ENCODE data around the gene SPTBN1. TPM values are rescaled to one million over a fixed set of nuclear protein-coding genes. Genes with fewer than 3 reads are reported as not detected.
"Not testable (repeated sequence)": the region's sequence is repeated elsewhere in the genome, so short reads cannot be mapped to it uniquely, and the experiment has no call there.

The SPTBN1 gene
- total RNA-seq, 2 experiments from 2014 or later, result 103 to 107 TPM

- H3K36me3 Mint-ChIP-seq (ENCODE audit: low read depth), result no peaks in the 10 kb centered on the region
- CTCF ChIA-PET, result no interaction called here
- H3K4me3 Mint-ChIP-seq, result no peak overlapping the region
- H3K4me1 Mint-ChIP-seq (ENCODE audit: low read depth), result no peaks in the 10 kb centered on the region
- H3K9me3 Mint-ChIP-seq, result peaks cover 2% of the 10 kb centered on the region
- intact Hi-C loops (cut with micrococcal nuclease), result no loop called here
- no peak for DNase-seq
- no peak overlapping the region for H3K27ac Mint-ChIP-seq
- H3K27me3 Mint-ChIP-seq (ENCODE audit: low read depth), result peaks cover 3% of the 10 kb centered on the region
Observed at GRCh38 chr2:54479424-54479823, 23.3 kb downstream of the SPTBN1 start.

GRCh38 chr2:54480025-54480424, 23.9 kb downstream of the SPTBN1 start:
- intact Hi-C loops (cut with micrococcal nuclease), result no loop called here
- no peak for DNase-seq
- Mint-ChIP-seq H3K4me1 (ENCODE audit: low read depth) (no peaks in the 10 kb centered on the region), H3K27ac (no peak overlapping the region), H3K36me3 (ENCODE audit: low read depth) (no peaks in the 10 kb centered on the region), H3K4me3 (no peak overlapping the region), H3K9me3 (peaks cover 6% of the 10 kb centered on the region), H3K27me3 (ENCODE audit: low read depth) (peaks cover 3% of the 10 kb centered on the region)
- CTCF ChIA-PET, result interaction anchor here (1.6 kb wide), 1 partner anchor 10 kb away, joined by 3 read pairs; no protein-coding TSS in a partner anchor

DNA sequence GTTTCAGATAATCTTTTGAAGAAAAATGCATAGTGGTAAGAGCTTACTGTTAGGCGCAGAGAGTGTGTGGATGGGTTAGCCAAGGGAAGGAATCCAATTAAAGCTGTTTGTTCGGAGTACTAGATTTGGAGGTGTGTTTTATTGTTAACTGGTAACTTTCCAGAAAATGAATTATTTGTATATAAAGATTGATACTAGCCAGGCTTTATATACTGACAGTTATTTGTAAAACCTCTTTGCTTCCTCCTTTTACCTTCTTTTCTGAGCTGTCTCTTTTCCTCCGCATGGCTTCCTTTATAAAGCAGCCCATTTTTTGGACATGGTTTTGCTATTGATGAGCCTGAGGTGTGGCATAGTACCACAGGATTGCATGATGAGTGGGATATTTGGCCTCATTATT, 25.6 kb downstream of the SPTBN1 start:
- no peak overlapping the region for H3K27ac Mint-ChIP-seq
- H3K36me3 Mint-ChIP-seq (ENCODE audit: low read depth), result no peaks in the 10 kb centered on the region
- CTCF ChIA-PET, result interaction anchor here (1.6 kb wide), 1 partner anchor 8 kb away, joined by 3 read pairs; no protein-coding TSS in a partner anchor
- H3K4me3 Mint-ChIP-seq, result no peak overlapping the region
- no peaks in the 10 kb centered on the region for H3K4me1 Mint-ChIP-seq (ENCODE audit: low read depth)
- peaks cover 3% of the 10 kb centered on the region for H3K27me3 Mint-ChIP-seq (ENCODE audit: low read depth)
- H3K9me3 Mint-ChIP-seq, result peaks cover 8% of the 10 kb centered on the region
- no peak for DNase-seq
- intact Hi-C loops (cut with micrococcal nuclease), result no loop called here

DNA sequence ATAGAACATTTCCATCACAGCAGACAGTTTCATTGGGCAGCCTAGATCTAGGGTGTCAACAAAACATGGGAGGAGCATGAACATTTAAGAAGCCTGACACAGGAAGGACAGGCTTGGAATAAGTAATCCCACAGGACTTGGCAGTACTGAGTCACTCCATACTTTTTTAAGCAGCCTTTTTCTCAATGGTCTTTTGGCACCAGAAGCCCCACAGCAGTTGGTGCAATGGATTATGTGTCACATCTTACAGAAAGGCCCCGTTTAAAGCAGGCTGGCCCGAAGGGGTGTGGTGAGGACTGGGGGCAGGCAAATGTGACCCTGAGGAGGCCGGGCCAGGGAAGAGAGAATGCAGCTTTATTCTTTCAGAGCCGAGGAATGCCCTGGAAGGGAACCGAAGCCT, 26.6 kb downstream of the SPTBN1 start:
- Mint-ChIP-seq H3K4me1 (ENCODE audit: low read depth) (no peaks in the 10 kb centered on the region), H3K4me3 (no peak overlapping the region), H3K27me3 (ENCODE audit: low read depth) (peaks cover 3% of the 10 kb centered on the region), H3K27ac (no peak overlapping the region), H3K36me3 (ENCODE audit: low read depth) (no peaks in the 10 kb centered on the region), H3K9me3 (peaks cover 8% of the 10 kb centered on the region)
- CTCF ChIA-PET, result no interaction called here
- intact Hi-C loops (cut with micrococcal nuclease), result no loop called here
- no peak for DNase-seq

DNA sequence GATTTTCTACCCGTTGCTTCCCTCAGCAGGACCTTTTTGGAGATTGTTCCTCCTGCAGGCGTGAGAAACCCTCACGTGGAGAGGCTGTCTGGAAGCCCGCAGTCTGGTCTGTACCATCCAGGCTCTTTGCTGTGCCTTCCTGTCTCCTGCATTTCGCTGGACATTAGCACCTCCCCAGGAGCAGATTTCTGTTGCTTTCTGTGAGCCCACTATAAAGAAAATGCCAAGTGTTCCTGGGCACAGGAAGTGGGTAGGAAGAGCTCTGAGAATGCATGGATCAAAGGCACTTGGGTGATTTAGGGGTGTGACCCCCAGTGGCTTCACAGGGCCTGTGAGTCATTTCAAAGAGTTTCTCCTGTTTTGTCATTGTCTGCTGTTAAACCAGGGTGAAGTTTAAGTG, 27.3 kb downstream of the SPTBN1 start:
- intact Hi-C loops (cut with micrococcal nuclease), result no loop called here
- H3K27ac Mint-ChIP-seq, result no peak overlapping the region
- CTCF ChIA-PET, result interaction anchor here (1.4 kb wide), 1 partner anchor 19 kb away, joined by 4 read pairs; no protein-coding TSS in a partner anchor

GRCh38 chr2:54485756-54486155, 29.6 kb downstream of the SPTBN1 start:
- DNase-seq; H3K27ac Mint-ChIP-seq; H3K27me3 Mint-ChIP-seq (ENCODE audit: low read depth); H3K4me1 Mint-ChIP-seq (ENCODE audit: low read depth); H3K4me3 Mint-ChIP-seq; H3K9me3 Mint-ChIP-seq; H3K36me3 Mint-ChIP-seq (ENCODE audit: low read depth); CTCF ChIA-PET; intact Hi-C loops (cut with micrococcal nuclease): not testable (repeated sequence)

More for the DNA sequence above, 27.3 kb downstream of the SPTBN1 start:
- Mint-ChIP-seq H3K36me3 (ENCODE audit: low read depth) (no peaks in the 10 kb centered on the region), H3K27me3 (ENCODE audit: low read depth) (no peaks in the 10 kb centered on the region), H3K9me3 (peaks cover 8% of the 10 kb centered on the region), H3K4me1 (ENCODE audit: low read depth) (no peaks in the 10 kb centered on the region), H3K4me3 (no peak overlapping the region)
- no peak for DNase-seq

GRCh38 chr2:54486766-54487165, 30.6 kb downstream of the SPTBN1 start:
- Mint-ChIP-seq H3K36me3 (ENCODE audit: low read depth) (no peaks in the 10 kb centered on the region), H3K9me3 (peaks cover 7% of the 10 kb centered on the region), H3K27me3 (ENCODE audit: low read depth) (peaks cover 4% of the 10 kb centered on the region), H3K4me1 (ENCODE audit: low read depth) (no peaks in the 10 kb centered on the region), H3K4me3 (no peak overlapping the region), H3K27ac (no peak overlapping the region)
- intact Hi-C loops (cut with micrococcal nuclease), result no loop called here
- no peak for DNase-seq
- CTCF ChIA-PET, result no interaction called here

DNA sequence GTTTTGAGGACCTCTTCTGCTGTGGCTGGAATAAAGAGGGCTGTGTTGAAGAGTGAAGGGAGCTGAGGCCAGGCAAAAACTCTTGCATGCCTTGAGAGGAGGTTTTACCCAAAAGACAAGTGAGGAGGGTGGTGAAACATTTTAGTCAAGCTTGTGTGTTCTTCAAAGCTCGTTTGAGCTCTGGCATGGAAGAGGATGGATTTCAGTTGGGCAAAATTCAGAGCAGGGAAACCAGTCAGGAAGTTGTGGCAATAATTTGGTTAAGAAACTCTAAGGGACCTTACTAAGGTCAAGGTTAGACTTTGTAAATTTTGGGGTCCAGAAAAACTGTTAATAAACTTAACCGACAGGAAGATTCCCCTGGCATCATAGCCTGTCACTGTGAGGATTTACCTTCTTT, 34.7 kb downstream of the SPTBN1 start:
- H3K27ac Mint-ChIP-seq, result no peak overlapping the region
- no peaks in the 10 kb centered on the region for H3K9me3 Mint-ChIP-seq
- H3K36me3 Mint-ChIP-seq (ENCODE audit: low read depth), result no peaks in the 10 kb centered on the region
- peaks cover 7% of the 10 kb centered on the region for H3K27me3 Mint-ChIP-seq (ENCODE audit: low read depth)
- CTCF ChIA-PET, result interaction anchor here (0.6 to 0.7 kb wide), 2 partner anchors 286 to 868 kb away, joined by 3 to 5 read pairs; no protein-coding TSS in a partner anchor
- no peaks in the 10 kb centered on the region for H3K4me1 Mint-ChIP-seq (ENCODE audit: low read depth)
- intact Hi-C loops (cut with micrococcal nuclease), result no loop called here
- DNase-seq, result no peak
- H3K4me3 Mint-ChIP-seq, result no peak overlapping the region

DNA sequence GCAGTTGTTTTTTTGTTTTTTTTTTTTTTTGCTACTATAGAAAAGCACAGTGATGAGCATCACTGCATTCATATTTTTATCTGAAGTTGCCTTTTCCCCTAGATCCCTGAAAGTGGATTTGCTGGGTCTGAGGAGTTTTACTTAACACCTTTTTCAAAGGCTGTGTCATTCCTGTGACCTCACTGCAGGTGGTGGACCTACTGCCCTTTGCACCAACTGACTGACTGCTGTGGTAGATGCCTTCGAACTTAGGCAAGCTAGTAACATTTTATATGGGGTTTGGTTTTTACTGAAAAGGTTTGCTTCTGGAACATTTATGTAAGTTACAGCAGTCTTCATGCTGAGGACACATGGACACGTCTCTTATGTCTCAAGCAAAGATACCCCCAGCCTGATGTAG, 36.2 kb downstream of the SPTBN1 start:
- no peak overlapping the region for H3K4me3 Mint-ChIP-seq
- H3K27ac Mint-ChIP-seq, result no peak overlapping the region
- no peaks in the 10 kb centered on the region for H3K36me3 Mint-ChIP-seq (ENCODE audit: low read depth)
- intact Hi-C loops (cut with micrococcal nuclease), result no loop called here
- no peak for DNase-seq
- H3K4me1 Mint-ChIP-seq (ENCODE audit: low read depth), result no peaks in the 10 kb centered on the region
- H3K9me3 Mint-ChIP-seq, result no peaks in the 10 kb centered on the region
- CTCF ChIA-PET, result interaction anchor here (0.8 kb wide), 1 partner anchor 213 kb away, joined by 3 read pairs; no protein-coding TSS in a partner anchor
- peaks cover 7% of the 10 kb centered on the region for H3K27me3 Mint-ChIP-seq (ENCODE audit: low read depth)

DNA sequence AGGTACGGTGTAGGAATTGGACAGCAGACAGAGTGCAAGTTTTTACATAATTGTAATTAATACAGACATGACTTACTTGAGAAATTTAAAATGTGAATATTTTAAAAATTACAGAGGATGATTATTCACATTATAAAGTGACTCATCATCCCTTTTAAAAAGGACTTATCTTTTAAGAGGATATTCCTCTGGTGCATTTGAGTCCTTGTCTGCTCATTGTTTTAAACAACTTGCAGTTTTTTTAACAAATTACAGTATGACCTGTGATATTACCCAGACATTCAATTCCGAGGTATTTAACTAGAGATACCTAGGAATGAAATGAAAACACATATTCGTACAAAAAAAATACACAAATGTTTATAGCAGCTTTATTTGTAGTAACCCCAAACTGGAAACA, 38.0 kb downstream of the SPTBN1 start:
- H3K4me3 Mint-ChIP-seq, result no peak overlapping the region
- no peak for DNase-seq
- H3K27ac Mint-ChIP-seq, result no peak overlapping the region
- CTCF ChIA-PET, result no interaction called here
- H3K36me3 Mint-ChIP-seq (ENCODE audit: low read depth), result no peaks in the 10 kb centered on the region
- no peaks in the 10 kb centered on the region for H3K4me1 Mint-ChIP-seq (ENCODE audit: low read depth)
- intact Hi-C loops (cut with micrococcal nuclease), result no loop called here
- H3K9me3 Mint-ChIP-seq, result no peaks in the 10 kb centered on the region
- peaks cover 7% of the 10 kb centered on the region for H3K27me3 Mint-ChIP-seq (ENCODE audit: low read depth)

DNA sequence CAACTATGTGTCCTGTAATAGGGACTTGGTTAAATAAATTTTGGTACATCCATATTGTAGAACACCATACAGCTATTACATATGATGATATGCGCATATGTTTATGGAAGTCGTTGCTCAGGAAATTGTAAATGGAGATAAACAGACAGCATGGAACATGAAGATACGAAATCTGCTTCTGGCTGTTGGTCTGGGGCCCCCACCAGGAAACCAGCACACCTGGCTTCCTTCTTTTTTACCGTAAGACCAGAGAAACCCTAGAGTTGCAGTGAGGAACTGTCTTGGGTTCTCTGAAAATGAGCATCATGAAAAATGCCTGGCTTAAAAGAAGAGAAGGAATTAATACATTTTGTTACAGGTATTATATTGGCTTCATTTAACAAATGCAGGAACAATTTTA, 40.8 kb downstream of the SPTBN1 start:
- Mint-ChIP-seq H3K9me3 (no peaks in the 10 kb centered on the region), H3K4me3 (no peak overlapping the region), H3K27me3 (ENCODE audit: low read depth) (peaks cover 3% of the 10 kb centered on the region), H3K36me3 (ENCODE audit: low read depth) (no peaks in the 10 kb centered on the region), H3K27ac (no peak overlapping the region), H3K4me1 (ENCODE audit: low read depth) (no peaks in the 10 kb centered on the region)
- CTCF ChIA-PET, result interaction anchor here (1.1 to 1.3 kb wide), 2 partner anchors 170 to 208 kb away, joined by 3 read pairs; no protein-coding TSS in a partner anchor
- intact Hi-C loops (cut with micrococcal nuclease), result no loop called here
- DNase-seq, result no peak

- H3K4me1 Mint-ChIP-seq (ENCODE audit: low read depth), result no peaks in the 10 kb centered on the region
- no peak overlapping the region for H3K4me3 Mint-ChIP-seq
- DNase-seq, result peak; percentile 8
- no peak overlapping the region for H3K27ac Mint-ChIP-seq
- H3K9me3 Mint-ChIP-seq, result no peaks in the 10 kb centered on the region
- peaks cover 3% of the 10 kb centered on the region for H3K27me3 Mint-ChIP-seq (ENCODE audit: low read depth)
- intact Hi-C loops (cut with micrococcal nuclease), result no loop called here
- no peaks in the 10 kb centered on the region for H3K36me3 Mint-ChIP-seq (ENCODE audit: low read depth)
- CTCF ChIA-PET, result interaction anchor here (1.2 to 1.3 kb wide), 2 partner anchors 207 to 391 kb away, joined by 3 to 4 read pairs; no protein-coding TSS in a partner anchor
Observed at GRCh38 chr2:54497763-54498680, 41.9 kb downstream of the SPTBN1 start.

DNA sequence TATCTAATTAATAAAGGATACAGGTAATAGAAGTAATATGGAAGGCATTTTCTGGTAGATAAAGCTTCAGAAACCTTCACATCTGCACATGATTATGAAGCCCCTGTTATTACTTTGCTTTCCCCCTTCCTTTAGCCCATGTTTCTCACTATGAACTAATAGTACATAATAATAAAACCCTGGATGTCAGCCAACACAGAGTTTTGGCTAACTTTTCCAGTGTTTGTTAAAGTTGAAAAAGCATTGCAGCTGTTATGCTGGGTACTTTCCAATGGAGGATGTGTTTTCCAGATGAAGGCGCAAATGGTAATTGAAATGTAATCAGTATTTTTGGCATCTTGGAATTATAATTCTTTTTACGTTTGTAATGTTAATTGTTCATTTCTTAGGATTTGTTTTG, 43.5 kb downstream of the SPTBN1 start:
- intact Hi-C loops (cut with micrococcal nuclease), result loop anchor here (5.0 kb wide), 1 partner anchor 47 kb away; no protein-coding TSS in a partner anchor
- H3K9me3 Mint-ChIP-seq, result no peaks in the 10 kb centered on the region
- no peak overlapping the region for H3K27ac Mint-ChIP-seq
- no peaks in the 10 kb centered on the region for H3K36me3 Mint-ChIP-seq (ENCODE audit: low read depth)
- DNase-seq, result no peak
- no peak overlapping the region for H3K4me3 Mint-ChIP-seq
- CTCF ChIA-PET, result interaction anchor here (0.5 kb wide), 1 partner anchor 461 kb away, joined by 3 read pairs; no protein-coding TSS in a partner anchor
- no peaks in the 10 kb centered on the region for H3K27me3 Mint-ChIP-seq (ENCODE audit: low read depth)
- H3K4me1 Mint-ChIP-seq (ENCODE audit: low read depth), result no peaks in the 10 kb centered on the region
